GM19239 (cell line): ENCODE measurements around the gene LILRA5.
"Not testable (repeated sequence)": the region's sequence is repeated elsewhere in the genome, so short reads cannot be mapped to it uniquely, and the experiment has no call there.

Experiments
- DNase-seq: peaks from one replicate; pipeline ENCODE4 v3.0.0; 2011; ENCODE audit warnings: low spot score; ENCODE audit not compliant: insufficient read length
- FAIRE-seq: peaks from 2 replicates; lab custom pipeline; 2011; peaks lifted over from hg19 to GRCh38; lab: Jason Lieb, UNC

LILRA5 gene

DNA sequence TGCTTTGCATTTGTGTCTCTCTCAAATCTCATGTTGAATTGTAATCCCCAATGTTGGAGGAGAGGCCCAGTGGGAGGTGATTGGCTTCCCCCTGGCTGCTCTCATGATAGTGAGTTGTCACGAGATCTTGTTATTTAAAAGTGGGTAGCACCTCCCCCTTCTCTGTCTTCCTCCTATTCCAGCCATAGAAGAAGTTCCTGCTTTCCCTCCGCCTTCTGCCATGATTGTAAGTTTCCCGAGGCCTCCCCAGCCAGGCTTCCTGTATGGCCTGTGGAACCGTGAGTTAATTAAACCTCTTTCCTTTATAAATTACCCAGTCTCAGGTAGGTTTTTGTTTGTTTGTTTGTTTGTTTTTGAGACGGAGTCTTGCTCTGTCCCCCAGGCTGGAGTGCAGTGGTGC, 22.2 kb upstream of the LILRA5 start:
- no peak for FAIRE-seq
- no peak for DNase-seq

GRCh38 chr19:54333586-54334298, 20.8 kb upstream of the LILRA5 start:
- DNase-seq (no peak), FAIRE-seq (no peak)

DNA sequence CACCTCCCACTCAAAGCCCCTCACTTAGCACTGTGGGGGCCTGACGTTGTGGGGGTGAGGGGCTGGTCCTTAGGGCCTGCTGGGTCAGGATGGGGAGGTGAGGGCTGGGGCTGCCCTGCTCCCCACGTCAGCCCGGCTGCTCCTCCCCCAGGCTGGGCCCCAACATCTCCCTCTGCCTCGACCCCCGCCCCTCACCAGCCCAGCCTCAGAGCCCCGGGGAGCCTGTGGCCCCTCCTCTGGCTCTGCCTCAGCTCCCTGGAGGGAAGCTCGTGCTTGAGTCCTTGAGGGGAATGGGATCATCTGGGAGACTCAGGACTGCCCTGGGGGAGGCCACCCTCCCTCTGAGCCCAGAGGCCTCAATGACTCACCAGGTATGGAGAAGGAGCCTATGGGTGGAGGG, 19.2 kb upstream of the LILRA5 start:
- FAIRE-seq, result no peak
- DNase-seq, result no peak

DNA sequence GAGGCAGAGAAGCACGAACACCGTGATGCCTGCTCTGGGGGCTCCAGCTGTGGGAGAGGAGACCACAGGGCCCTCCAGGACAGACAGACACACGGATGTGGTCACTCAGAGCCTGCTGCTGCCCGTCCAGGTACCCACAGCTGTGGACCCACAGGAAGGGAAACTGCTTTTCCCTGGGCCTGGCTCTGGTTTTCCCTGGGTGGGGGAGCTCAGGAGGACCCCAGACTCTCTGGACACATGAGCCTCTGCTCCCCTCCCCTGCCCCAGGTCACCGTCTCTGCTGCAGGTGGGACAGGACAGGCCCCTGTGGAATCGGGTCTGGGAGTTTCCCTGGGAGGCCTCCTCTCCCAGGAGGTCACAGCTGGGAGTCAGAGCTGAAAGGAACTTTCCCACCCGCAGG, 18.7 kb upstream of the LILRA5 start:
- DNase-seq (no peak), FAIRE-seq (no peak)

- no peak for FAIRE-seq
- no peak for DNase-seq
These were observed 16.7 kb upstream of the LILRA5 start for GRCh38 chr19:54329476-54330165.

DNA sequence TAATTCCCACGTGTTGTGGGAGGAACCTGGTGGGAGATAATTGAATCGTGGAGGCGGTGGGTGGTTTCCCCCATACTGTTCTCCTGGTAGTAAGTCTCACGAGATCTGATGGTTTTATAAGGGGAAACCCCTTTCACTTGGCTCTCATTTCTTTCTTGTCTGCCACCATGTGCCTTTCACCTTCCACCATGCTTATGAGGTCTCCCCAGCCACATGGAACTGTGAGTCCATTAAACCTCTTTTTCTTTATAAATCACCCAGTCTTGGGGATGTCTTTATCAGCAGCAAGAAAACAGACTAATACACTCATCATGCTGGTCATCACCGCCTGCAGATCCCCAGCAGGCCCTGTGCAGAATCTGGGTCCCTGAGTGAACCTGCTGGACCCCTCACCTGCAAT, 15.8 kb upstream of the LILRA5 start:
- DNase-seq, FAIRE-seq: not testable (repeated sequence)

- DNase-seq, result no peak
- no peak for FAIRE-seq
These were observed 12.7 kb upstream of the LILRA5 start for GRCh38 chr19:54325631-54326030.

DNA sequence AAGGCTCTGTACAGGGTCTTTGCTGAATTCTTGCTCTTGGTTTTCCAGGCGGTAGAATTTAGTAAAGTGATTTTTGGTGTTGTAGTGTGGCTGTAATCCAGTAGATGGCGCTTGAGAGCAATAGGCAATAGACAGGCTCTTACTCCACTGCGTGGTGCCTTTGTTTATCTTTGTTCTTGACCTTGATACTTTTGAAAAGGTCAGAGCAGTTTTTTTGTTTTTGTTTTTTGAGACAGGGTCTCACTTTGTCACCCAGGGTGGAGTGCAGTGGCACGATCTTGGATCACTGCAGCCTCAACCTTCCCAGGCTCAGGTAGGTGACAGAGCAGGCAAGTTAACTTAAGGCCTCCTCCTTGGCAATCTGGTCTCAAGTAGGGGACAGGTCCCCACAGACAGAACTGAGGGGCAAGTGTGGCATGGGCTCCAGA, 12.2 kb upstream of the LILRA5 start:
- FAIRE-seq (peak; percentile 59), DNase-seq (peak; percentile 53)

- DNase-seq (no peak), FAIRE-seq (no peak)
These were observed 11.1 kb upstream of the LILRA5 start for GRCh38 chr19:54324071-54324470.

GRCh38 chr19:54322934-54323333, 10.0 kb upstream of the LILRA5 start:
- DNase-seq, FAIRE-seq: not testable (repeated sequence)

- FAIRE-seq, DNase-seq: not testable (repeated sequence)
These were observed 9.3 kb upstream of the LILRA5 start for GRCh38 chr19:54322295-54322694.

DNA sequence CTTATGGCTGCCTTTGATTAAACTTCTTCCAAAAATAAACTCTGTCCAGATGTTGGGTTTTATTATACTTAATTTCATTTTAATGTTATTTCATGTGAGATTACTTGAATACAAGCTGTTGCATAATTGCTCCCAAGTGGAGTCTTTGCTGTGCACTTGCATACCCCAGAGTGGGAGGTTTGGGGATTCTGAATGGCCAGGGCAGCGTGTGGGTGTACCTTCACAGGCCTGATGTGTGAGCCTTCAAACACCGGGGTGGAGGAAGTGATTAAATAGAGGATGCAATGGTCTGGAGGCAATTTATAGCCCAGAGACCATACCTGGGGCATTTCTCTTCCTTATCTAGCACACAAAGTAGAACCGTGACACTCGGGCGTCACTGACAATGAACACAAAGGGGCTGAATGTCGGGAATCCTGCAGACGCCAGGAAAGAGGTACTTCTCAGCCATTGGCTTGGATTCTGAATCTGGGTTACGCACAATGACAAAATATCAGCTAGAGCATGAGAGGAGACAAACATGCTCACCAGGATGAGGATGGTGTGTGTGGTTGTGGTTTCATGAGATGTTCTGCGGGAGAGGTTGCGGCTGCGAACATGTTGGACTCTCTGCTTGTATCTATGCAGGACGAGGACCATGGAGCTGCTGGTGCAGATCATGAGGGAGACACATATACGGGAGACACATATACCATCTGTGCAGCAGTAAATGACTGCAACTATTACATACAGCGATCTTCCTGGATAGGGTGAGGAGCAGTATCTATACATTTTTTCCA, 7.1 kb upstream of the LILRA5 start:
- no peak for DNase-seq
- FAIRE-seq, result no peak

DNA sequence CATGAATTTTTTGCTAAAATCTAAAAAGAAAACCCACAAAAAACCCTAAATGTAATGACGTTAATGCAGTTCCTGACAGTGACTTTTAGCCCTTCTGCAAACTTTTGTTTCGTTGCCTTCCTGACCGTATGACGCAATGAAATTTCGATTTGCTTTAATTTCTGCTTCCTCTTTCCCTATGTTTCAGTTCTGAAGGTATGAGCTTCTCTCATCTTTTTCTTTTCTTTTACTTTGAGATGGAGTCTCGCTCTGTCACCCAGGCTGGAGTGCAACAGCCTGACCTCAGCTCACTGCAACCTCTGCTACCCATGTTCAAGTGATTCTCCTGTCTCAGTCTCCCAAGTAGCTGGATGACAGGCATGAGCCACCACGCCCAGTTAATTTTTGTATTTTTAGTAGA, 6.1 kb upstream of the LILRA5 start:
- FAIRE-seq (no peak), DNase-seq (no peak)

- FAIRE-seq, result no peak
- DNase-seq, result no peak
These were observed 4.9 kb upstream of the LILRA5 start for GRCh38 chr19:54317965-54318240.

GRCh38 chr19:54317108-54317964, 4.4 kb upstream of the LILRA5 start:
- no peak for DNase-seq
- no peak for FAIRE-seq

- no peak for FAIRE-seq
- no peak for DNase-seq
These were observed 3.8 kb upstream of the LILRA5 start for GRCh38 chr19:54316746-54317107.

GRCh38 chr19:54315956-54316355, 3.0 kb upstream of the LILRA5 start:
- no peak for DNase-seq
- no peak for FAIRE-seq

DNA sequence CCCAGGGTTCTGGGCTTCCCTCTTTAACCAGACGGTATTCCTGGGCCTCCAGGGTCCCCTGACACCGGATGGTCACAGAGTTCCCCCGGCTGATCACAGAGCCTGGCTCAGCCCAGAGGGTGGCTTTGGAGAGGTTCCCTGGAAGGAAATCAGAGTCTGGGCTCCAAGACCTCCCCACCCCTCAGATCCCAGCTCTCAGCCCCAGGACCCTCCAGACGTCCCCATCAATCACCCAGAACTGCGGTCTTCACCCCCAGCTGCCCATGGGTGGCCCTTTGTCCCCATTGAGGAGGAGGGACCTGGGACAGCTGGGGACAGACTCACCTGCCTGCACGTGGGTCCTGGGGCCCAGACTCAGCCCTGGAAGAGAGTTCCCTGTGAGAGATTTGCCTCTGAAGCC, 955 bp downstream of the LILRA5 start:
- no peak for FAIRE-seq

DNA sequence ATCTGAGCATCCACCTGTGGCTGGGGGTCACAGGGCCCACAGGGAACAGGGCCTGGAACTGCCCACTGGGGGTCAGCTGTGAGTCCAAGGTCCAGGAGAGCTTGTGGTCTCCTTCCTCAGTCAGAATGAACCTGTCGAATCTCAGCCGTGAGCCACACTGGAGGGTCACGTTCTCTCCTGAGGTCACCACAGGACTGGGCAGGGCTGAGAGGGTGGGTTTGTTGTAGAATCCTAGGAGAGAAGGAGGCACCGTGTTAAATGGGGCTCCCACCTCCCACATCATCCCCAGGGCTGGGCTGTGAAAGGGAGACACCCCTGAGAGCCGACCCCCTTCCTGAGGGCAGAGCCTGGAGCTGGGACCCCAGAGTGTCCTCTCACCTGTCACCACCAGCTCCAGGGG, 1.5 kb downstream of the LILRA5 start:
- FAIRE-seq (no peak), DNase-seq (no peak)

More for the DNA sequence above, 955 bp downstream of the LILRA5 start:
- no peak for DNase-seq

DNA sequence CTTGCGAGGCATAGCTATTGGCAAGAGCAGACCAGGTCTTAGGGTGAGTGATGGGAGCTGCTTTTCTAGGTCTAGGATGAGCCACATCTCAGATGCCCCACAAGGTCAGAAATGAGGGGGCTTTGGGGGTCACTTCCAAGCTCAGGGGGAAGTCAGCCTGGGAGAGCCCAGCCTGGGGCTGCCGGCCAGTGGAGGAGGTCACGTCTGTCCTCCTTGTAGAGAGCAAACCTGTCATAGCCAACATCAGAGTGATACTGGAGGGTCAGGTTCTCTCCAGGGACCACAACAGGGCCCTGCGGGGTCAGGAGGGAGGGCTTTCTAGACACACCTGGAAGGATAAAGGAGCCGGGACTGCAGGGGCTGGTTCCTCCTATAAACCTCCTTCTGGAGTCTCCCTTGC, 2.4 kb downstream of the LILRA5 start:
- no peak for FAIRE-seq
- DNase-seq, result no peak
